ENCODE results near the gene GNAQ. TPM values are rescaled to one million over a fixed set of nuclear protein-coding genes. Genes with fewer than 3 reads are reported as not detected.
A peak's percentile ranks its signal among the peaks of the same experiment; 100 is the strongest.

Gene GNAQ
- polyA plus RNA-seq, 3 donors = 8.3 to 51.0 (median 9.6) TPM

DNA sequence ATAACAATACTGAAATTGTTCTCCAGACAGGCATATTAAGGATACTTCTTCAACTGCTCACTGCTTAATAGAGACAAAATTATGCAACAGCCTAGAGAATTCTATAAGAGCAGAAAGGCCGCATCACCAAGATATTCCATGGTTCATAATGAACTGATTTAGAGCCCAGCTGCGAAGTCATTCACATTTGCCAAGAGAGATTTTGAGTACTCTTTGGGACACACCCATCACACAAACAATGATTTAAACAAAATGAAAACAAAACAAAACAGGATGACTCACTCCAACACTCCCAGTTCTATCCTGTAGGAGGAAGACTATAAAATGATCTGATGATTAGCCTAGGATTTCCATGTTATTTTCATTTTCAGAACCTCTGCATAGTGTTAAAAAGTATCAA is 237.8 kb downstream of the GNAQ start:
- DNase-seq = no peak
- H3K4me2 ChIP-seq (replicated peaks; ENCODE audit: extremely low read depth, low read length, poor library complexity, severe bottlenecking) = no peak overlapping the region
- H4K20me1 ChIP-seq (ENCODE audit: insufficient read depth, low read length) = peaks cover 77% of the 10 kb centered on the region
- WGBS (ENCODE audit: insufficient coverage) = no CpG with 5 or more reads among the region's 2 CpGs
- no peaks in the 10 kb centered on the region for H3K9me3 Mint-ChIP-seq
- peaks cover 44% of the 10 kb centered on the region for H3K79me2 ChIP-seq (ENCODE audit: insufficient read depth, low read length)
- H3K4me3 Mint-ChIP-seq = no peak overlapping the region
- peaks cover 53 to 70% of the 10 kb centered on the region in 2 donors for H3K36me3 Mint-ChIP-seq
- H3K9ac ChIP-seq (ENCODE audit: insufficient read depth, low read length, poor library complexity, severe bottlenecking) = no peak overlapping the region
- H3K36me3 ChIP-seq (replicated peaks in 1 of 2; ENCODE audit: control insufficient read depth in 1 of 2, insufficient read depth in 2 of 2, low read length in 2 of 2) = peaks cover 49 to 83% of the 10 kb centered on the region in 2 donors
- no peaks in the 10 kb centered on the region for H3K9me3 ChIP-seq (replicated peaks in 1 of 2; ENCODE audit: control insufficient read depth in 1 of 2, insufficient read depth in 1 of 2, low read length in 2 of 2)
- no peaks in the 10 kb centered on the region for H3K27me3 ChIP-seq (ENCODE audit: control insufficient read depth in 2 of 2, insufficient read depth in 2 of 2, low read length in 2 of 2)
- TF ChIP-seq, protein P1, sequence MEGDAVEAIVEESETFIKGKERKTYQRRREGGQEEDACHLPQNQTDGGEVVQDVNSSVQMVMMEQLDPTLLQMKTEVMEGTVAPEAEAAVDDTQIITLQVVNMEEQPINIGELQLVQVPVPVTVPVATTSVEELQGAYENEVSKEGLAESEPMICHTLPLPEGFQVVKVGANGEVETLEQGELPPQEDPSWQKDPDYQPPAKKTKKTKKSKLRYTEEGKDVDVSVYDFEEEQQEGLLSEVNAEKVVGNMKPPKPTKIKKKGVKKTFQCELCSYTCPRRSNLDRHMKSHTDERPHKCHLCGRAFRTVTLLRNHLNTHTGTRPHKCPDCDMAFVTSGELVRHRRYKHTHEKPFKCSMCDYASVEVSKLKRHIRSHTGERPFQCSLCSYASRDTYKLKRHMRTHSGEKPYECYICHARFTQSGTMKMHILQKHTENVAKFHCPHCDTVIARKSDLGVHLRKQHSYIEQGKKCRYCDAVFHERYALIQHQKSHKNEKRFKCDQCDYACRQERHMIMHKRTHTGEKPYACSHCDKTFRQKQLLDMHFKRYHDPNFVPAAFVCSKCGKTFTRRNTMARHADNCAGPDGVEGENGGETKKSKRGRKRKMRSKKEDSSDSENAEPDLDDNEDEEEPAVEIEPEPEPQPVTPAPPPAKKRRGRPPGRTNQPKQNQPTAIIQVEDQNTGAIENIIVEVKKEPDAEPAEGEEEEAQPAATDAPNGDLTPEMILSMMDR (IDR thresholded peaks at IDR 0.05) = no peak
- H3K27ac Mint-ChIP-seq = peak overlapping the region in 3 of 7 donors; percentile 10 to 58 (median 12)
- H3K4me1 ChIP-seq (ENCODE audit: control insufficient read depth in 1 of 2, insufficient read depth in 2 of 2, low read length in 2 of 2) = peaks cover 16 to 24% of the 10 kb centered on the region in 2 donors
- H3K4me3 ChIP-seq (replicated peaks in 1 of 3; ENCODE audit: low read depth in 2 of 3, low read length in 3 of 3) = no peak overlapping the region
- peaks cover 30% of the 10 kb centered on the region for H3K4me1 Mint-ChIP-seq
- H3K27me3 Mint-ChIP-seq (ENCODE audit: low read depth in 3 of 3) = no peaks in the 10 kb centered on the region
- peak overlapping the region in 1 of 2 donors; percentile 11 for H3K27ac ChIP-seq (ENCODE audit: low read depth in 1 of 2, low read length in 2 of 2)
- H2AFZ ChIP-seq (ENCODE audit: insufficient read depth, low read depth, low read length, poor library complexity, severe bottlenecking) = no peak overlapping the region
- intact Hi-C loops (cut with micrococcal nuclease) = no loop called here

DNA sequence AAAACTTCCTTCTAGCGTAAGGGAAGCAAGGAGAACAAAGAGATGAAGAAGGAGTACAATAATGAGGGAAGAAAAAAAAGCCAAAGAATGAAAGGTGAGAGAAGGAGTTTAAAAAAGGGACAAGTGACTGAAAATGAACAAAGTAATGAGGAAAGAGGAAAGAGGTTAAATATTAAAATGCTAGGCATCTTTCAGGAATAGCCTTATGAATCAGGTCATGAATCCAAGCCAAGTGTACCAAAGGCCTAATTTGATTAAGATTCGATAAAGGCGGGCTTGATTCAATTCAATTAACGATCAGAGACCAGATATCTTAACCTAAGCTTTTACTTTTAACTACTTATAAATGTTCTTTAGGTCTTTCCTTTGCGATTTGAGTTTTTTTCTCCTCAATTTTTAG is 241.7 kb downstream of the GNAQ start:
- Histone ChIP-seq H3K27me3 (ENCODE audit: control insufficient read depth in 2 of 2, insufficient read depth in 2 of 2, low read length in 2 of 2) (no peaks in the 10 kb centered on the region), H3K9ac (ENCODE audit: insufficient read depth, low read length, poor library complexity, severe bottlenecking) (no peak overlapping the region), H3K4me2 (replicated peaks; ENCODE audit: extremely low read depth, low read length, poor library complexity, severe bottlenecking) (no peak overlapping the region), H3K79me2 (ENCODE audit: insufficient read depth, low read length) (peaks cover 20% of the 10 kb centered on the region), H3K36me3 (replicated peaks in 1 of 2; ENCODE audit: control insufficient read depth in 1 of 2, insufficient read depth in 2 of 2, low read length in 2 of 2) (peaks cover 47 to 93% of the 10 kb centered on the region in 2 donors), H2AFZ (ENCODE audit: insufficient read depth, low read depth, low read length, poor library complexity, severe bottlenecking) (no peak overlapping the region), H3K4me3 (replicated peaks in 1 of 3; ENCODE audit: low read depth in 2 of 3, low read length in 3 of 3) (no peak overlapping the region), H3K4me1 (ENCODE audit: control insufficient read depth in 1 of 2, insufficient read depth in 2 of 2, low read length in 2 of 2) (no peaks in the 10 kb centered on the region), H3K27ac (ENCODE audit: low read depth in 1 of 2, low read length in 2 of 2) (peak overlapping the region in 1 of 2 donors; percentile 51), H3K9me3 (replicated peaks in 1 of 2; ENCODE audit: control insufficient read depth in 1 of 2, insufficient read depth in 1 of 2, low read length in 2 of 2) (no peaks in the 10 kb centered on the region), H4K20me1 (ENCODE audit: insufficient read depth, low read length) (peaks cover 71% of the 10 kb centered on the region)
- TF ChIP-seq, protein P1 (IDR thresholded peaks at IDR 0.05) = no peak
- Mint-ChIP-seq H3K4me1 (peaks cover 8% of the 10 kb centered on the region), H3K36me3 (peaks cover 59 to 72% of the 10 kb centered on the region in 2 donors), H3K4me3 (no peak overlapping the region), H3K27me3 (ENCODE audit: low read depth in 3 of 3) (no peaks in the 10 kb centered on the region), H3K9me3 (no peaks in the 10 kb centered on the region), H3K27ac (peak overlapping the region in 2 of 7 donors; percentile 33 to 76)
- intact Hi-C loops (cut with micrococcal nuclease) = no loop called here
- DNase-seq = no peak
- 100% methylated on average over 3 of the region's 5 CpGs for WGBS (ENCODE audit: insufficient coverage)

Data from CD14-positive monocyte (primary cell).